Activated CD4-positive, CD25-positive, alpha-beta regulatory T cell treated with anti-CD3 and anti-CD28 coated beads, Interleukin-2, amount 50 U/mL, for 72 hours (primary cell): Measurements from ENCODE around the gene GPR107.

Experiments used
- DNase-seq: peaks from one replicate; pipeline ENCODE4 v3.0.0; 2021

Gene GPR107

GRCh38 chr9:130058887-130059286 is 5.2 kb downstream of the GPR107 start:
- DNase-seq, result no peak

GRCh38 chr9:130060296-130060695 is 6.6 kb downstream of the GPR107 start:
- no peak for DNase-seq

GRCh38 chr9:130062750-130063149 is 9.0 kb downstream of the GPR107 start:
- no peak for DNase-seq

GRCh38 chr9:130064621-130065020 is 10.9 kb downstream of the GPR107 start:
- DNase-seq, result no peak

GRCh38 chr9:130069048-130069447 is 15.3 kb downstream of the GPR107 start:
- no peak for DNase-seq

- no peak for DNase-seq
These were observed 19.0 kb downstream of the GPR107 start for GRCh38 chr9:130072515-130073235.

GRCh38 chr9:130073373-130073772 is 19.7 kb downstream of the GPR107 start:
- no peak for DNase-seq

GRCh38 chr9:130078547-130078946 is 24.8 kb downstream of the GPR107 start:
- DNase-seq, result no peak

GRCh38 chr9:130084337-130084736 is 30.6 kb downstream of the GPR107 start:
- DNase-seq, result no peak

GRCh38 chr9:130088051-130088450 is 34.3 kb downstream of the GPR107 start:
- no peak for DNase-seq

- DNase-seq, result no peak
These were observed 35.4 kb downstream of the GPR107 start for GRCh38 chr9:130089141-130089540.

- DNase-seq, result no peak
These were observed 37.2 kb downstream of the GPR107 start for GRCh38 chr9:130090915-130091314.

- no peak for DNase-seq
These were observed 39.2 kb downstream of the GPR107 start for GRCh38 chr9:130092910-130093309.

GRCh38 chr9:130095872-130096271 is 42.2 kb downstream of the GPR107 start:
- no peak for DNase-seq

GRCh38 chr9:130100681-130101080 is 47.0 kb downstream of the GPR107 start:
- DNase-seq, result no peak

GRCh38 chr9:130101915-130102314 is 48.2 kb downstream of the GPR107 start:
- DNase-seq, result no peak

GRCh38 chr9:130104491-130105193 is 50.9 kb downstream of the GPR107 start:
- DNase-seq, result no peak

- DNase-seq, result no peak
These were observed 53.1 kb downstream of the GPR107 start for GRCh38 chr9:130106860-130107233.

GRCh38 chr9:130107234-130107861 is 53.6 kb downstream of the GPR107 start:
- peak; percentile 83 for DNase-seq

GRCh38 chr9:130107955-130108354 is 54.2 kb downstream of the GPR107 start:
- DNase-seq, result no peak

- DNase-seq, result no peak
These were observed 56.5 kb downstream of the GPR107 start for GRCh38 chr9:130110166-130110565.

- no peak for DNase-seq
These were observed 56.9 kb downstream of the GPR107 start for GRCh38 chr9:130110596-130111021.

- DNase-seq, result no peak
These were observed 58.3 kb downstream of the GPR107 start for GRCh38 chr9:130111786-130112537.
